ENCODE results near the gene ARHGAP26. TPM values are rescaled to one million over a fixed set of nuclear protein-coding genes. Genes with fewer than 3 reads are reported as not detected.

ARHGAP26 gene
- total RNA-seq, 1 experiment from 2014 or later, result 34.5 TPM

DNA sequence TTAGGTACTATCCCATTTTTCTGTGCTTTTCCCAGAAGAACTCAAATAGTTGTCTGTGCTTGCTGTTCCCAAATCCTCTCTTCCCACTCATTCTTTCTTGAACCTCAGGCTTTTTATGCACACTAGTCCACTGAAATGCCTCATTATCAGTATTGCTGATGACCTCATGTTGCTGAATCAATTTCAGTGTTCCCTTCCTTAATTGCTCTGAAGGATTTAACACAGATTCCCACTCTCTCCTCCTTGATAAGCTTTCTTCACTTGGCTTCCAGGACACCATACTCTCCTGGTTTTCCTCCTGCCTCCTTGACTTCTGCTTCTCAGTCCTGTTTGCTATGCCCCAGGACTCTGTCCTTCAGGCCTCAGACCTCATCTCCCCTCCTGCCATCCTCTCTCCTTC, 298.5 kb downstream of the ARHGAP26 start:
- Histone ChIP-seq H3K79me2 (ENCODE audit: insufficient read depth, low read length) (no peaks in the 10 kb centered on the region), H3K9me2 (ENCODE audit: insufficient read depth) (no peaks in the 10 kb centered on the region), H3K4me3 (replicated peaks in 1 of 2; ENCODE audit: low read depth in 1 of 2, low read length in 2 of 2) (no peak overlapping the region), H3K27ac (ENCODE audit: low read depth, low read length) (no peak overlapping the region), H3K9ac (ENCODE audit: low read length) (no peak overlapping the region), H4K20me1 (ENCODE audit: insufficient read depth) (no peaks in the 10 kb centered on the region), H3K4me2 (ENCODE audit: low read length) (no peak overlapping the region), H3K36me3 (ENCODE audit: control insufficient read depth in 1 of 2, insufficient read depth in 2 of 2, low read length in 2 of 2) (no peaks in the 10 kb centered on the region), H3K4me1 (ENCODE audit: control insufficient read depth in 1 of 2, insufficient read depth in 2 of 2, low read length in 2 of 2) (no peaks in the 10 kb centered on the region), H2AFZ (ENCODE audit: low read depth, low read length, poor library complexity, severe bottlenecking) (no peak overlapping the region), H3K9me3 (ENCODE audit: control insufficient read depth in 1 of 2, insufficient read depth in 1 of 2, low read depth in 1 of 2, low read length in 2 of 2) (no peaks in the 10 kb centered on the region), H3K27me3 (ENCODE audit: insufficient read depth, low read length) (no peaks in the 10 kb centered on the region)
- no TSS peak for BruUV-seq (replicated peaks)
- ChIA-PET POLR2A (no interaction called here), RAD21 (ENCODE audit: low non-redundant PET in 1 of 2, low total read pairs in 2 of 2, uncharacterized antibody in 2 of 2, unreplicated experiment in 2 of 2) (no interaction called here), CTCF (no interaction called here)
- no peak for ATAC-seq
- no peak for TF ChIP-seq POLR2A (IDR thresholded peaks at IDR 0.05; ENCODE audit: borderline replicate concordance, extremely low read depth, insufficient read depth, insufficient read length)
- TF ChIP-seq, protein P1, sequence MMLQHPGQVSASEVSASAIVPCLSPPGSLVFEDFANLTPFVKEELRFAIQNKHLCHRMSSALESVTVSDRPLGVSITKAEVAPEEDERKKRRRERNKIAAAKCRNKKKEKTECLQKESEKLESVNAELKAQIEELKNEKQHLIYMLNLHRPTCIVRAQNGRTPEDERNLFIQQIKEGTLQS (IDR thresholded peaks at IDR 0.05), result no peak
- TF ChIP-seq ELF1 (IDR thresholded peaks at IDR 0.05; ENCODE audit: borderline replicate concordance, low read depth), result no peak
- TF ChIP-seq TCF7L2 (IDR thresholded peaks at IDR 0.05; ENCODE audit: borderline replicate concordance, extremely low read depth, insufficient read depth, insufficient read length), result no peak
- intact Hi-C loops (cut with micrococcal nuclease), result no loop called here
- no peak for DNase-seq (ENCODE audit: low read depth, low spot score)

GRCh38 chr5:143071927-143072326, 301.8 kb downstream of the ARHGAP26 start:
- TF ChIP-seq, protein P2, sequence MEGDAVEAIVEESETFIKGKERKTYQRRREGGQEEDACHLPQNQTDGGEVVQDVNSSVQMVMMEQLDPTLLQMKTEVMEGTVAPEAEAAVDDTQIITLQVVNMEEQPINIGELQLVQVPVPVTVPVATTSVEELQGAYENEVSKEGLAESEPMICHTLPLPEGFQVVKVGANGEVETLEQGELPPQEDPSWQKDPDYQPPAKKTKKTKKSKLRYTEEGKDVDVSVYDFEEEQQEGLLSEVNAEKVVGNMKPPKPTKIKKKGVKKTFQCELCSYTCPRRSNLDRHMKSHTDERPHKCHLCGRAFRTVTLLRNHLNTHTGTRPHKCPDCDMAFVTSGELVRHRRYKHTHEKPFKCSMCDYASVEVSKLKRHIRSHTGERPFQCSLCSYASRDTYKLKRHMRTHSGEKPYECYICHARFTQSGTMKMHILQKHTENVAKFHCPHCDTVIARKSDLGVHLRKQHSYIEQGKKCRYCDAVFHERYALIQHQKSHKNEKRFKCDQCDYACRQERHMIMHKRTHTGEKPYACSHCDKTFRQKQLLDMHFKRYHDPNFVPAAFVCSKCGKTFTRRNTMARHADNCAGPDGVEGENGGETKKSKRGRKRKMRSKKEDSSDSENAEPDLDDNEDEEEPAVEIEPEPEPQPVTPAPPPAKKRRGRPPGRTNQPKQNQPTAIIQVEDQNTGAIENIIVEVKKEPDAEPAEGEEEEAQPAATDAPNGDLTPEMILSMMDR (IDR thresholded peaks at IDR 0.05 in 2 of 3, conservative IDR thresholded peaks at IDR 0.05 in 1 of 3; ENCODE audit: borderline replicate concordance in 1 of 3, insufficient read depth in 1 of 3, low read depth in 2 of 3, low read length in 2 of 3), result no peak
- TF ChIP-seq EZH2phosphoT487 (IDR thresholded peaks at IDR 0.05; ENCODE audit: borderline replicate concordance), result no peak
- TF ChIP-seq SIN3A (IDR thresholded peaks at IDR 0.05; ENCODE audit: low read depth), result no peak
- no peak for TF ChIP-seq EGR1 (IDR thresholded peaks at IDR 0.05; ENCODE audit: low read depth)
- TF ChIP-seq JUND (IDR thresholded peaks at IDR 0.05), result no peak
- TF ChIP-seq SRF (IDR thresholded peaks at IDR 0.05; ENCODE audit: low read depth), result no peak
- Histone ChIP-seq H3K9me3 (ENCODE audit: control insufficient read depth in 1 of 2, insufficient read depth in 1 of 2, low read depth in 1 of 2, low read length in 2 of 2) (no peaks in the 10 kb centered on the region), H3K79me2 (ENCODE audit: insufficient read depth, low read length) (no peaks in the 10 kb centered on the region), H3K4me1 (ENCODE audit: control insufficient read depth in 1 of 2, insufficient read depth in 2 of 2, low read length in 2 of 2) (no peaks in the 10 kb centered on the region), H3K4me2 (ENCODE audit: low read length) (no peak overlapping the region), H3K9me2 (ENCODE audit: insufficient read depth) (no peaks in the 10 kb centered on the region), H4K20me1 (ENCODE audit: insufficient read depth) (no peaks in the 10 kb centered on the region), H3K27me3 (ENCODE audit: insufficient read depth, low read length) (no peaks in the 10 kb centered on the region), H3K36me3 (ENCODE audit: control insufficient read depth in 1 of 2, insufficient read depth in 2 of 2, low read length in 2 of 2) (no peaks in the 10 kb centered on the region), H3K4me3 (replicated peaks in 1 of 2; ENCODE audit: low read depth in 1 of 2, low read length in 2 of 2) (no peak overlapping the region), H3K9ac (ENCODE audit: low read length) (no peak overlapping the region), H3K27ac (ENCODE audit: low read depth, low read length) (no peak overlapping the region), H2AFZ (ENCODE audit: low read depth, low read length, poor library complexity, severe bottlenecking) (no peak overlapping the region)
- RAD21 ChIA-PET (ENCODE audit: low non-redundant PET in 1 of 2, low total read pairs in 2 of 2, uncharacterized antibody in 2 of 2, unreplicated experiment in 2 of 2), result no interaction called here
- intact Hi-C loops (cut with micrococcal nuclease), result no loop called here
- CTCF ChIA-PET, result no interaction called here
- POLR2A ChIA-PET, result no interaction called here
- no peak for ATAC-seq
- no peak for DNase-seq (ENCODE audit: low read depth, low spot score)
- BruUV-seq (replicated peaks), result no TSS peak
